ENCODE results near the gene CFD.
"Not testable (repeated sequence)": the region's sequence is repeated elsewhere in the genome, so short reads cannot be mapped to it uniquely, and the experiment has no call there.

The CFD gene

GRCh38 chr19:849195-849594 lies 10.3 kb upstream of the CFD start:
- CTCF ChIA-PET: interaction anchor here (2.3 kb wide), 1 partner anchor 14 kb away, joined by 7 read pairs; no protein-coding TSS in a partner anchor
- H3K36me3 ChIP-seq (ENCODE audit: control insufficient read depth in 4 of 4, insufficient read depth in 4 of 4, low read length in 3 of 4); H3K4me1 ChIP-seq (ENCODE audit: control extremely low read depth in 1 of 4, control insufficient read depth in 4 of 4, insufficient read depth in 4 of 4, low read length in 3 of 4); H3K9me3 ChIP-seq (ENCODE audit: control extremely low read depth in 1 of 5, control insufficient read depth in 4 of 5, insufficient read depth in 2 of 5, low read depth in 1 of 5, low read length in 4 of 5); H3K4me3 ChIP-seq (ENCODE audit: control insufficient read depth in 1 of 7, extremely low read depth in 1 of 7, insufficient read depth in 4 of 7, low read depth in 2 of 7, low read length in 6 of 7); DNase-seq; H3K27ac ChIP-seq (ENCODE audit: insufficient read depth in 1 of 2, low read depth in 1 of 2, low read length in 2 of 2, poor library complexity in 1 of 2, severe bottlenecking in 2 of 2); POLR2A ChIA-PET: not testable (repeated sequence)
- 96% methylated on average over 7 of the region's 8 CpGs for WGBS (ENCODE audit: insufficient coverage)
- H3K27me3 ChIP-seq (replicated peaks in 2 of 5; ENCODE audit: control insufficient read depth in 4 of 5, insufficient read depth in 5 of 5, low read length in 4 of 5): peaks cover 3 to 81% (median 13%) of the 10 kb centered on the region in 5 experiments

GRCh38 chr19:850221-850978 lies 9.1 kb upstream of the CFD start:
- no peaks in the 10 kb centered on the region for H3K9me3 ChIP-seq (ENCODE audit: control extremely low read depth in 1 of 5, control insufficient read depth in 4 of 5, insufficient read depth in 2 of 5, low read depth in 1 of 5, low read length in 4 of 5)
- WGBS (ENCODE audit: insufficient coverage): 22% methylated on average over 25 of the region's 28 CpGs
- H3K27ac ChIP-seq (ENCODE audit: insufficient read depth in 1 of 2, low read depth in 1 of 2, low read length in 2 of 2, poor library complexity in 1 of 2, severe bottlenecking in 2 of 2): no peak overlapping the region
- ChIA-PET CTCF (interaction anchor here (2.3 to 3.3 kb wide), 2 partner anchors 13 to 80 kb away, joined by 7 to 9 read pairs; no protein-coding TSS in a partner anchor), POLR2A (interaction anchor here (0.5 kb wide), 1 partner anchor 1132 kb away, joined by 3 read pairs; no protein-coding TSS in a partner anchor)
- H3K4me1 ChIP-seq (ENCODE audit: control extremely low read depth in 1 of 4, control insufficient read depth in 4 of 4, insufficient read depth in 4 of 4, low read length in 3 of 4): peaks cover 0 to 6% (median 4%) of the 10 kb centered on the region in 4 experiments
- peak in 2 of 3 donors; percentile 53 to 58 for DNase-seq
- no peaks in the 10 kb centered on the region for H3K36me3 ChIP-seq (ENCODE audit: control insufficient read depth in 4 of 4, insufficient read depth in 4 of 4, low read length in 3 of 4)
- H3K4me3 ChIP-seq (ENCODE audit: control insufficient read depth in 1 of 7, extremely low read depth in 1 of 7, insufficient read depth in 4 of 7, low read depth in 2 of 7, low read length in 6 of 7): no peak overlapping the region
- peaks cover 3 to 73% (median 10%) of the 10 kb centered on the region in 5 experiments for H3K27me3 ChIP-seq (replicated peaks in 2 of 5; ENCODE audit: control insufficient read depth in 4 of 5, insufficient read depth in 5 of 5, low read length in 4 of 5)

- peaks cover 0 to 6% (median 4%) of the 10 kb centered on the region in 4 experiments for H3K4me1 ChIP-seq (ENCODE audit: control extremely low read depth in 1 of 4, control insufficient read depth in 4 of 4, insufficient read depth in 4 of 4, low read length in 3 of 4)
- WGBS (ENCODE audit: insufficient coverage): 59% methylated on average over 10 of the region's 13 CpGs
- no peak overlapping the region for H3K27ac ChIP-seq (ENCODE audit: insufficient read depth in 1 of 2, low read depth in 1 of 2, low read length in 2 of 2, poor library complexity in 1 of 2, severe bottlenecking in 2 of 2)
- H3K27me3 ChIP-seq (replicated peaks in 2 of 5; ENCODE audit: control insufficient read depth in 4 of 5, insufficient read depth in 5 of 5, low read length in 4 of 5): peaks cover 3 to 69% (median 8%) of the 10 kb centered on the region in 5 experiments
- H3K9me3 ChIP-seq (ENCODE audit: control extremely low read depth in 1 of 5, control insufficient read depth in 4 of 5, insufficient read depth in 2 of 5, low read depth in 1 of 5, low read length in 4 of 5): no peaks in the 10 kb centered on the region
- ChIA-PET POLR2A (interaction anchor here (0.5 kb wide), 2 partner anchors 35 to 1131 kb away, joined by 3 read pairs; no protein-coding TSS in a partner anchor), CTCF (interaction anchor here (2.3 to 3.3 kb wide), 2 partner anchors 12 to 81 kb away, joined by 7 to 9 read pairs; no protein-coding TSS in a partner anchor)
- no peak for DNase-seq
- H3K36me3 ChIP-seq (ENCODE audit: control insufficient read depth in 4 of 4, insufficient read depth in 4 of 4, low read length in 3 of 4): no peaks in the 10 kb centered on the region
- no peak overlapping the region for H3K4me3 ChIP-seq (ENCODE audit: control insufficient read depth in 1 of 7, extremely low read depth in 1 of 7, insufficient read depth in 4 of 7, low read depth in 2 of 7, low read length in 6 of 7)
Measured at GRCh38 chr19:850979-851335, 8.5 kb upstream of the CFD start.

GRCh38 chr19:852136-853013 lies 7.1 kb upstream of the CFD start, which contains the start of gene ELANE:
Gene ELANE, plus strand, starts transcription at chr19:852303. Its CDS starts 26 bp downstream, at chr19:852329.
- H3K4me1 ChIP-seq (ENCODE audit: control extremely low read depth in 1 of 4, control insufficient read depth in 4 of 4, insufficient read depth in 4 of 4, low read length in 3 of 4): peaks cover 0 to 6% (median 4%) of the 10 kb centered on the region in 4 experiments
- no peaks in the 10 kb centered on the region for H3K9me3 ChIP-seq (ENCODE audit: control extremely low read depth in 1 of 5, control insufficient read depth in 4 of 5, insufficient read depth in 2 of 5, low read depth in 1 of 5, low read length in 4 of 5)
- WGBS (ENCODE audit: insufficient coverage): 64% methylated on average over 36 of the region's 55 CpGs
- H3K36me3 ChIP-seq (ENCODE audit: control insufficient read depth in 4 of 4, insufficient read depth in 4 of 4, low read length in 3 of 4): no peaks in the 10 kb centered on the region
- peaks cover 0 to 58% (median 7%) of the 10 kb centered on the region in 5 experiments for H3K27me3 ChIP-seq (replicated peaks in 2 of 5; ENCODE audit: control insufficient read depth in 4 of 5, insufficient read depth in 5 of 5, low read length in 4 of 5)
- H3K4me3 ChIP-seq (ENCODE audit: control insufficient read depth in 1 of 7, extremely low read depth in 1 of 7, insufficient read depth in 4 of 7, low read depth in 2 of 7, low read length in 6 of 7): no peak within 1 kb of the TSS
- no peak within 1 kb of the TSS for H3K27ac ChIP-seq (ENCODE audit: insufficient read depth in 1 of 2, low read depth in 1 of 2, low read length in 2 of 2, poor library complexity in 1 of 2, severe bottlenecking in 2 of 2)
- POLR2A ChIA-PET: no interaction called here
- CTCF ChIA-PET: interaction anchor here (3.3 kb wide), 1 partner anchor 82 kb away, joined by 9 read pairs; no protein-coding TSS in a partner anchor
- DNase-seq: no peak

GRCh38 chr19:853014-853585 lies 6.4 kb upstream of the CFD start:
- Histone ChIP-seq H3K36me3 (ENCODE audit: control insufficient read depth in 4 of 4, insufficient read depth in 4 of 4, low read length in 3 of 4) (no peaks in the 10 kb centered on the region), H3K4me1 (ENCODE audit: control extremely low read depth in 1 of 4, control insufficient read depth in 4 of 4, insufficient read depth in 4 of 4, low read length in 3 of 4) (peaks cover 0 to 6% (median 4%) of the 10 kb centered on the region in 4 experiments), H3K27ac (ENCODE audit: insufficient read depth in 1 of 2, low read depth in 1 of 2, low read length in 2 of 2, poor library complexity in 1 of 2, severe bottlenecking in 2 of 2) (no peak overlapping the region), H3K27me3 (replicated peaks in 2 of 5; ENCODE audit: control insufficient read depth in 4 of 5, insufficient read depth in 5 of 5, low read length in 4 of 5) (peaks cover 0 to 52% (median 7%) of the 10 kb centered on the region in 5 experiments), H3K9me3 (ENCODE audit: control extremely low read depth in 1 of 5, control insufficient read depth in 4 of 5, insufficient read depth in 2 of 5, low read depth in 1 of 5, low read length in 4 of 5) (no peaks in the 10 kb centered on the region), H3K4me3 (ENCODE audit: control insufficient read depth in 1 of 7, extremely low read depth in 1 of 7, insufficient read depth in 4 of 7, low read depth in 2 of 7, low read length in 6 of 7) (no peak overlapping the region)
- WGBS (ENCODE audit: insufficient coverage): 24% methylated on average over 43 of the region's 67 CpGs
- no peak for DNase-seq
- ChIA-PET POLR2A (no interaction called here), CTCF (no interaction called here)

GRCh38 chr19:853614-854220 lies 5.7 kb upstream of the CFD start:
- POLR2A ChIA-PET; H3K4me1 ChIP-seq (ENCODE audit: control extremely low read depth in 1 of 4, control insufficient read depth in 4 of 4, insufficient read depth in 4 of 4, low read length in 3 of 4); H3K9me3 ChIP-seq (ENCODE audit: control extremely low read depth in 1 of 5, control insufficient read depth in 4 of 5, insufficient read depth in 2 of 5, low read depth in 1 of 5, low read length in 4 of 5); H3K27ac ChIP-seq (ENCODE audit: insufficient read depth in 1 of 2, low read depth in 1 of 2, low read length in 2 of 2, poor library complexity in 1 of 2, severe bottlenecking in 2 of 2); H3K4me3 ChIP-seq (ENCODE audit: control insufficient read depth in 1 of 7, extremely low read depth in 1 of 7, insufficient read depth in 4 of 7, low read depth in 2 of 7, low read length in 6 of 7); H3K36me3 ChIP-seq (ENCODE audit: control insufficient read depth in 4 of 4, insufficient read depth in 4 of 4, low read length in 3 of 4); DNase-seq: not testable (repeated sequence)
- CTCF ChIA-PET: interaction anchor here (0.6 kb wide), 1 partner anchor 69 kb away, joined by 3 read pairs; no protein-coding TSS in a partner anchor
- H3K27me3 ChIP-seq (replicated peaks in 2 of 5; ENCODE audit: control insufficient read depth in 4 of 5, insufficient read depth in 5 of 5, low read length in 4 of 5): peaks cover 0 to 49% (median 7%) of the 10 kb centered on the region in 5 experiments
- WGBS (ENCODE audit: insufficient coverage): 98% methylated on average over 7 of the region's 17 CpGs

Data from common myeloid progenitor, CD34-positive (primary cell).